ENCODE data around the gene OIP5.
"Not testable (repeated sequence)": the region's sequence is repeated elsewhere in the genome, so short reads cannot be mapped to it uniquely, and the experiment has no call there.

OIP5 gene

DNA sequence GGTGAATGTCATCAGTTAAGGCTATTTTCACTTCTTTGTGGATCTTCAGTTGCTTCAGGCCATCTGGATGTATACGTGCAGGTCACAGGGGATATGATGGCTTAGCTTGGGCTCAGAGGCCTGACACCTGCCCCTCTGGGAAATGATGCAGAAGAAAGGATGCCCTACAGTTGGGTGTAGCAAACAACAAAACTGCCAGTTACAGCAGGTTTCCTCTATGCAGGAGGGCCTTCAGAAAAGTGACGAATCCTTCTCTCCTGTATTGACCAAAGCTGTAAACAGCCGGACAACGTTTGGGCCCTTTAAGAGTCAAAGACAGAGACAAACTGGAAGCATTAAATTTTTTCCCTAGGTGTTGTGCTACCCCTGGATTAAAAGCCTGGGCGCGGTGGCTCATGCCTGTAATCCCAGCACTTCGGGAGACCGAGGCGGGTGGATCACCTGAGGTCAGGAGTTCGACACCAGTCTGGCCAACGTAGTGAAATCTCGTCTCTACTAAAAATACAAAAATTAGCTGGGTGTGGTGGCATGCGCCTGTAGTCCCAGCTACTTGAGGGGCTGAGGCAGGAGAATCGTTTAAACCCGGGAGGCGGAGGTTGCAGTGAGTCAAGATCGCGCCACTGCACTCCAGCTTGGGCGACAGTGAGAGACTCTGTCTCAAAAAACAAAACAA is 49.3 kb downstream of the OIP5 start:
- Histone ChIP-seq H3K27ac (ENCODE audit: low read depth, low read length, severe bottlenecking) (peak overlapping the region; percentile 71), H3K36me3 (ENCODE audit: control insufficient read depth, insufficient read depth, low read length) (peaks cover 51% of the 10 kb centered on the region), H3K4me3 (ENCODE audit: extremely low read depth, insufficient read depth, low read length, poor library complexity, severe bottlenecking) (peak overlapping the region; percentile 81)
- H3K4me1 ChIP-seq (ENCODE audit: control insufficient read depth, insufficient read depth, low read length, poor library complexity, severe bottlenecking); H3K9me3 ChIP-seq (ENCODE audit: control insufficient read depth, low read length): not testable (repeated sequence)
- 69 to 87% methylated on average over 11 to 18 of the region's 19 CpGs for WGBS, 2 experiments (ENCODE audit: insufficient coverage in 2 of 2)

DNA sequence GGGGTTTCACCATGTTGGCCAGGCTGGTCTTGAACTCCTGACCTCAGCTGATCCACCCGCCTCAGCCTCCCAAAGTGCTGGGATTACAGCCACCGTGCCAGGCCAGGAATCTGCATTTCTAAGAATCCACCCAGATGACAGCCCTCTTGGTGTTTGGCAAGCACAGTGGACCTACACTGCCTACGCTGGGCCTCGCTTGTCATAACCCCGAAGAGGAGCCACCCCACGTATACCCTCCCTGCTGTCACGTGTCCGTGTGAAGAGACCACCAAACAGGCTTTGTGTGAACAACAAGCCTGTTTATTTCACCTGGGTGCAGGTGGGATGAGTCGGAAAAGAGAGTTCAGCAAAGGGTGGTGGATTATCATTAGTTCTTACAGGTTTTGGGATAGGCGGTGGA is 50.0 kb downstream of the OIP5 start:
- H3K36me3 ChIP-seq (ENCODE audit: control insufficient read depth, insufficient read depth, low read length), result peaks cover 44% of the 10 kb centered on the region
- not testable (repeated sequence) for H3K4me3 ChIP-seq (ENCODE audit: extremely low read depth, insufficient read depth, low read length, poor library complexity, severe bottlenecking); H3K9me3 ChIP-seq (ENCODE audit: control insufficient read depth, low read length); H3K4me1 ChIP-seq (ENCODE audit: control insufficient read depth, insufficient read depth, low read length, poor library complexity, severe bottlenecking); H3K27ac ChIP-seq (ENCODE audit: low read depth, low read length, severe bottlenecking)
- WGBS, 2 experiments (ENCODE audit: insufficient coverage in 2 of 2), result 98 to 99% methylated on average over 8 of the region's 10 CpGs

DNA sequence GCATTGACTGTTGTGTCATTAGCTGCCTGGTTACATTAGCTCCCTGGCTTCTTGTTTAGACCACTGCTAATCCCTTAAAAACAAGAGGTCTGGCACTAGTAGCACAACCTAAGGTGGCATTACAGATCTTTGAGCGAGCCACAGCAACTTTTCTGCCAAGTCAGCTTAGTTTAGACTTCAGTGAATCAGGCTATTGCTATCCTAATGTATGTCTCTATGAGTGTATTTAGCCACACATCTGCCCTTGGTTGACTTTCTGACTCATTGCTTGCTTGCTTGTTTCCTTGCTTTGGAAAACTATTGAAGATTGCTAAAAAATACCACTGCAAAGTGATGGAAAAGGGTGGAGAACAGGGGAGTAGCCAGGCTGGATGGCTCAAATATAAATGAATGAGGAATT is 51.2 kb downstream of the OIP5 start:
- Histone ChIP-seq H3K36me3 (ENCODE audit: control insufficient read depth, insufficient read depth, low read length) (peaks cover 37% of the 10 kb centered on the region), H3K4me3 (ENCODE audit: extremely low read depth, insufficient read depth, low read length, poor library complexity, severe bottlenecking) (no peak overlapping the region), H3K4me1 (ENCODE audit: control insufficient read depth, insufficient read depth, low read length, poor library complexity, severe bottlenecking) (no peaks in the 10 kb centered on the region), H3K9me3 (ENCODE audit: control insufficient read depth, low read length) (no peaks in the 10 kb centered on the region), H3K27ac (ENCODE audit: low read depth, low read length, severe bottlenecking) (peak overlapping the region; percentile 33)
- WGBS, 2 experiments (ENCODE audit: insufficient coverage in 2 of 2), result 100% methylated on average over 1 of the region's 1 CpG; no CpG with 5 or more reads in 1 of the 2 experiments

DNA sequence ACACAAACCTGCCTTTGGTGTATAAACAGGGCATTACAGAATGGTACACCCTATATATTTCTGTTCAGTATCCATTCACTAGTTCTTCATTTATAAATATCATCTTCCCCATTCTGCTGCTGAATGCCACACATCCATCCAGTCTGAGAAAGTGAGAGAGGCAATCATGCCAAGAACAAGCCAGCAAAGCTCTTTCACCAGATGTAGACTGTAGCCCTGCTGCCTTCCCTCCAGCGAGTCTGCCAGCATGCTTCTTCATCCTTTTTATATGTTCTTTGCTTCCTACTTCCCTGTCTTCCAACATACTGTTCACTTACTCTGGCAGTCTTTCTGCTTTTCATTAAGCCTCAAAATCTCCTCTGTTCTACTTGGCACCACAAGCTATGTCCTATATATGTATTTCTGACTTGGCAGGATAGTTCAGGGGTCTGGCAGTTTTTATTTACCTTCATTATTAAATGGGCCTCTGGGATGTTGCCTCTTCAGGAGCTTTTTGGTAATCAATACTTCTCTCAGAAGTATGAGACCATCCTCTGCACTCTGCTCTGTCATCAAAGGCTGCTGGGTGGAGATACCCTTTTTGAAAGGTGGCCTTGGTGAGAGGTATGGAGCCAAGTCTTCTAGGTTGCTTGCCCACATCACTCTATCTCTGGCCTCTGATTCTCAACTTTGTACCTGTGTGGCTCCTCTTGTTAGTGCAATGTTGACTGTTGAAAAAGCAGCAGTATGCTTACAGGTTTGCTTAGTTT is 52.7 kb downstream of the OIP5 start:
- peaks cover 37% of the 10 kb centered on the region for H3K36me3 ChIP-seq (ENCODE audit: control insufficient read depth, insufficient read depth, low read length)
- no peak overlapping the region for H3K4me3 ChIP-seq (ENCODE audit: extremely low read depth, insufficient read depth, low read length, poor library complexity, severe bottlenecking)
- no peaks in the 10 kb centered on the region for H3K4me1 ChIP-seq (ENCODE audit: control insufficient read depth, insufficient read depth, low read length, poor library complexity, severe bottlenecking)
- H3K27ac ChIP-seq (ENCODE audit: low read depth, low read length, severe bottlenecking), result no peak overlapping the region
- no peaks in the 10 kb centered on the region for H3K9me3 ChIP-seq (ENCODE audit: control insufficient read depth, low read length)
- WGBS, 2 experiments (ENCODE audit: insufficient coverage in 2 of 2), result 93 to 94% methylated on average over 1 of the region's 1 CpG

DNA sequence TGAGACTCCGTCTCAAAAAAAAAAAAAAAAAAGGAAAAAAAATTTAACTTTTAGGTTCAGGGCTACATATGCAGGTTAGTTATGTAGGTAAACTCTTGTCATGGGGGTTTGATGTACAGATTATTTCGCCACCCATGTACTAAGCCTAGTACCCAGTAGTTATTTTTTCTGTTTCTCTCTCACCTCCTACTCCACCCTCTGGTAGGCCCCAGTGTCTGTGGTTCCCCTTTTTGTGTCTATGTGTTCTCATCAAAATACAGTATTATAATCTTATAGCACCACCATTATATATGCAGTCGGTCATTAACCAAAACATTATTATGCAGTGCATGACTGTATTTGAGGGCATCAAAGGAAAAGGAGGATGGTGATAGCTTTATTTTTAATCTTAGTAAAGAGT is 54.1 kb downstream of the OIP5 start:
- peaks cover 44% of the 10 kb centered on the region for H3K36me3 ChIP-seq (ENCODE audit: control insufficient read depth, insufficient read depth, low read length)
- no peak overlapping the region for H3K27ac ChIP-seq (ENCODE audit: low read depth, low read length, severe bottlenecking)
- no peaks in the 10 kb centered on the region for H3K4me1 ChIP-seq (ENCODE audit: control insufficient read depth, insufficient read depth, low read length, poor library complexity, severe bottlenecking)
- no peaks in the 10 kb centered on the region for H3K9me3 ChIP-seq (ENCODE audit: control insufficient read depth, low read length)
- WGBS, 2 experiments (ENCODE audit: insufficient coverage in 2 of 2), result 100% methylated on average over 1 of the region's 3 CpGs; no CpG with 5 or more reads in 1 of the 2 experiments
- H3K4me3 ChIP-seq (ENCODE audit: extremely low read depth, insufficient read depth, low read length, poor library complexity, severe bottlenecking), result no peak overlapping the region

DNA sequence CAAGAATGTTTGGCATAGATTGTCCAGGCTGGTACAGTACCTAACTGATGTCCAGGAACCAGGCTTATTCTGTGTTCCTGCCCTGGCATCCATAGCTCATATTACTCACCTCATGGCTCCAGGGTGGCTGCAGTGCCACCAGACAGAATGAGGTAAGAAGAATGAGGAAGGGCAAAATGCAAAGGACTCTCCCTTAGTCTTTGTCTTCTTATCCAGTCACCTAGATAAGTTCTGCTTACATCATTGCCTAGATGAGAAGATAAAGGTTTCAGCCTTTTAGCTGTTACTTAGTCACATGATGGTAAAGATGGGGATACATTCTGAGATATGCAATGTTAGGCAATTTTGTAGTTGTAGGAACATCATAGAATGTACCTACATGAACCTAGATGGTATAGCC is 55.6 kb downstream of the OIP5 start:
- Histone ChIP-seq H3K4me1 (ENCODE audit: control insufficient read depth, insufficient read depth, low read length, poor library complexity, severe bottlenecking) (no peaks in the 10 kb centered on the region), H3K27ac (ENCODE audit: low read depth, low read length, severe bottlenecking) (no peak overlapping the region), H3K36me3 (ENCODE audit: control insufficient read depth, insufficient read depth, low read length) (peaks cover 53% of the 10 kb centered on the region), H3K9me3 (ENCODE audit: control insufficient read depth, low read length) (no peaks in the 10 kb centered on the region), H3K4me3 (ENCODE audit: extremely low read depth, insufficient read depth, low read length, poor library complexity, severe bottlenecking) (no peak overlapping the region)

DNA sequence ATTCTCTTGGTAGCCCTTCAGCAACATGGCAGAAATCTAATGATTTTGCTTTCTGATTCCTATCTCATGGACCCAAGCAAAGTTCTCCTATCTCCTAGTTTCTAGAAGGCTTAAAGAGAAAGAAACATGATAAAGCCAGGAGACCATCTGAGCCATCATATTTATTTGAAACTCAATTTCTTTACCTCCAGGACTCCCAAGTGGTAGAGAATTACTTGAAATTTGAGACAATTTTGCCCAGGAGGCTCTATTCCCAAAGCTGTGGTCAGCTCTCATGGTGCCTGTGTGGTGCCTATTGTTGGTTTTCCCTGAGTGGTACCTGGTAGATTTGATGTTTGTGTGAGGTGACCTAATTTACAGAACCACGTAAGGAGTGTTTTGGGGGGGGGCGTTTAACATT is 62.5 kb downstream of the OIP5 start:
- Histone ChIP-seq H3K4me1 (ENCODE audit: control insufficient read depth, insufficient read depth, low read length, poor library complexity, severe bottlenecking) (no peaks in the 10 kb centered on the region), H3K27ac (ENCODE audit: low read depth, low read length, severe bottlenecking) (no peak overlapping the region), H3K4me3 (ENCODE audit: extremely low read depth, insufficient read depth, low read length, poor library complexity, severe bottlenecking) (no peak overlapping the region), H3K36me3 (ENCODE audit: control insufficient read depth, insufficient read depth, low read length) (peaks cover 67% of the 10 kb centered on the region), H3K9me3 (ENCODE audit: control insufficient read depth, low read length) (no peaks in the 10 kb centered on the region)
- WGBS, 2 experiments (ENCODE audit: insufficient coverage in 2 of 2), result 100% methylated on average over 1 of the region's 2 CpGs; no CpG with 5 or more reads in 1 of the 2 experiments

DNA sequence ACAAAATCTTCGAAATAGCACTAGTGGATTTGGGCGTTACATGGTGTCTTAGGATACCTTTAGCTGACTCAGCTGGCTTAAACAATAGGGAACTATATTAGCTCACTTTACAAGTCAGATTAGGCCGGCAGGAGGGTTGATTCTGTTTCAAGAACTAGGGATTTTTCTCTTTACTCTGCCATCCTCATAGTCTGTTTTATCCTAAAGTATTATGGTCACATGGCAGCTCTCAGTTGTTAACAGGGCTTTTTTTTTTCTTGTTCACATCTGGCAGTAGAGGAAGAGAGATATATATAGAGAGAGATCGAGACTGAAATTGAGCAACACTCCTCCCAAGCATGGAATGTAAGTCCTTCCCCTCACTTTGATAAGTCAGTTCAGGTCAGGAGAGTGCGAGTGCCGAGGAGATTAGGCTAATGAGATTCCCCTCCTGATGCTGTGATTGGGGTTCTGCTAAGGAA is 68.5 kb downstream of the OIP5 start:
- WGBS, 2 experiments (ENCODE audit: insufficient coverage in 2 of 2), result 47 to 73% methylated on average over 3 of the region's 6 CpGs
- H3K27ac ChIP-seq (ENCODE audit: low read depth, low read length, severe bottlenecking), result no peak overlapping the region
- no peak overlapping the region for H3K4me3 ChIP-seq (ENCODE audit: extremely low read depth, insufficient read depth, low read length, poor library complexity, severe bottlenecking)
- H3K9me3 ChIP-seq (ENCODE audit: control insufficient read depth, low read length), result no peaks in the 10 kb centered on the region
- peaks cover 66% of the 10 kb centered on the region for H3K36me3 ChIP-seq (ENCODE audit: control insufficient read depth, insufficient read depth, low read length)
- H3K4me1 ChIP-seq (ENCODE audit: control insufficient read depth, insufficient read depth, low read length, poor library complexity, severe bottlenecking), result no peaks in the 10 kb centered on the region

DNA sequence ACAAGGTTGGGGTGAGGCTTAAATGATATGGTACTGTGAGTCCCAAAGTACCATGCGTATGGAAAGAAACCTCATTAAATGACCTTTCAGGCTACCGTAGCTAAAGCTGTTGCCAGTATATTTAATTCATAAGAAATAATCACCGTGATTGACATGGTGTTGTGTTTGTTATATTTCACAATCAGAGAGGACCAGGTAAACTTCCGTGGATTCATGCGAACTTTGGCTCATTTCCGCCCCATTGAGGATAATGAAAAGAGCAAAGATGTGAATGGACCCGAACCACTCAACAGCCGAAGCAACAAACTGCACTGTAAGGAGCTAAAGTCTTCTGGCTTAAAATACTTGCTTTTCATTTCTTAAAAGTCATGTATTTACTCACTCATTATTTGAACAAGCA is 69.8 kb downstream of the OIP5 start:
- Histone ChIP-seq H3K9me3 (ENCODE audit: control insufficient read depth, low read length) (no peaks in the 10 kb centered on the region), H3K36me3 (ENCODE audit: control insufficient read depth, insufficient read depth, low read length) (peaks cover 71% of the 10 kb centered on the region)
- WGBS, 2 experiments (ENCODE audit: insufficient coverage in 2 of 2), result 96% methylated on average over 4 to 6 of the region's 8 CpGs

DNA sequence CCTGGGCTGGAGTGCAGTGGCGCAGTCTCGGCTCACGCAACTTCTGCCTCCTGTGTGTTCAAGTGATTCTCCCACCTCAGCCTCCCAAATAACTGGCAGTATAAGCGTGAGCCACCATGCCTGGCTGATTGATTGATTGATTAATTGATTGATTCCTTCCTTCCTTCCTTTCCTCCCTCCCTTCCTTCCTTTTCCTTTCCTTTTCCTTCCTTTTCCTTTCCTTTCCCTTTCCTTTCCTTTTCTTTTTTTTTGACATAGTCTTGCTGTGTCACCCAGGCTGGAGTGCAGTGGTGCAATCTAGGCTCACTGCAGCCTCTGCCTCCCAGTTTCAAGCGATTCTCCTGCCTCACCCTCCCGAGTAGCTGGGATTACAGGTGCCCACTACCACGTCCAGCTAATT is 71.5 kb downstream of the OIP5 start:
- peaks cover 61% of the 10 kb centered on the region for H3K36me3 ChIP-seq (ENCODE audit: control insufficient read depth, insufficient read depth, low read length)
- H3K9me3 ChIP-seq (ENCODE audit: control insufficient read depth, low read length); H3K27ac ChIP-seq (ENCODE audit: low read depth, low read length, severe bottlenecking); H3K4me1 ChIP-seq (ENCODE audit: control insufficient read depth, insufficient read depth, low read length, poor library complexity, severe bottlenecking); H3K4me3 ChIP-seq (ENCODE audit: extremely low read depth, insufficient read depth, low read length, poor library complexity, severe bottlenecking): not testable (repeated sequence)
- 96 to 100% methylated on average over 2 to 3 of the region's 7 CpGs for WGBS, 2 experiments (ENCODE audit: insufficient coverage in 2 of 2)

More for the DNA sequence above, 69.8 kb downstream of the OIP5 start:
- Histone ChIP-seq H3K27ac (ENCODE audit: low read depth, low read length, severe bottlenecking) (no peak overlapping the region), H3K4me3 (ENCODE audit: extremely low read depth, insufficient read depth, low read length, poor library complexity, severe bottlenecking) (no peak overlapping the region), H3K4me1 (ENCODE audit: control insufficient read depth, insufficient read depth, low read length, poor library complexity, severe bottlenecking) (no peaks in the 10 kb centered on the region)
